DND-41 (cell line): ENCODE results near the gene AFF2.

Source experiments
- EZH2 ChIP-seq: IDR thresholded peaks from 3 replicates; pipeline ENCODE4 v1.6.1; 2012; ENCODE audit warnings: borderline replicate concordance, low read depth, mild to moderate bottlenecking, moderate library complexity, low read length, inconsistent platforms; ENCODE audit not compliant: severe bottlenecking
- TF ChIP-seq, protein P1 (sequence below): IDR thresholded peaks from 2 replicates; pipeline ENCODE4 v1.5.1; 2012; ENCODE audit warnings: borderline replicate concordance, low read length, moderate library complexity, mild to moderate bottlenecking; ENCODE audit not compliant: poor library complexity, severe bottlenecking; ENCODE audit errors: extremely low read depth

DNA sequence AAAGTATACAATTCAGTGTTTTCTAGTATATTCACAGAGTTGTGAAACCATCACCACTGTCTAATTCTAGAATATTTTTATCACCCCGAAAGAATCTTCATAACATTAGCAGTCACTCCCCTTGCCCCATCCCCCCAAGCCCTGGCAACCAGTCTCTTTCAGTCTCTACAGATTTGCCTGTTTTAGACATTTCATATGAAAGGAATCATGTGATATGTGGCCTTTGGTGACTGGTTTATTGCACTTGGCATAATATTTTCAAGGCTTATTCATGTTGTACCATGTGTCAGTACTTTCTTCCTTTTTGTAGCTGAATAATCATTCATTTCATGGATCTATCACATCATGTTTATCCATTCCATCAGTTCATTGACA, 371.7 kb downstream of the AFF2 start:
- no peak for TF ChIP-seq EZH2
- TF ChIP-seq, protein P1, sequence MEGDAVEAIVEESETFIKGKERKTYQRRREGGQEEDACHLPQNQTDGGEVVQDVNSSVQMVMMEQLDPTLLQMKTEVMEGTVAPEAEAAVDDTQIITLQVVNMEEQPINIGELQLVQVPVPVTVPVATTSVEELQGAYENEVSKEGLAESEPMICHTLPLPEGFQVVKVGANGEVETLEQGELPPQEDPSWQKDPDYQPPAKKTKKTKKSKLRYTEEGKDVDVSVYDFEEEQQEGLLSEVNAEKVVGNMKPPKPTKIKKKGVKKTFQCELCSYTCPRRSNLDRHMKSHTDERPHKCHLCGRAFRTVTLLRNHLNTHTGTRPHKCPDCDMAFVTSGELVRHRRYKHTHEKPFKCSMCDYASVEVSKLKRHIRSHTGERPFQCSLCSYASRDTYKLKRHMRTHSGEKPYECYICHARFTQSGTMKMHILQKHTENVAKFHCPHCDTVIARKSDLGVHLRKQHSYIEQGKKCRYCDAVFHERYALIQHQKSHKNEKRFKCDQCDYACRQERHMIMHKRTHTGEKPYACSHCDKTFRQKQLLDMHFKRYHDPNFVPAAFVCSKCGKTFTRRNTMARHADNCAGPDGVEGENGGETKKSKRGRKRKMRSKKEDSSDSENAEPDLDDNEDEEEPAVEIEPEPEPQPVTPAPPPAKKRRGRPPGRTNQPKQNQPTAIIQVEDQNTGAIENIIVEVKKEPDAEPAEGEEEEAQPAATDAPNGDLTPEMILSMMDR = no peak
